HL-60 (cell line): ENCODE data around the gene HS6ST3.

ENCODE experiments used
- DNase-seq, 2 experiments: peaks; one replicate each; pipeline ENCODE4 v3.0.0-alpha.2; 2010 to 2020; ENCODE audit warnings: low read depth in 1 of 2, low spot score in 1 of 2
- H3K27ac ChIP-seq: fragments of 250-450 bp; sonication (Bioruptor Pico); replicated peaks from 2 replicates; pipeline ENCODE4 v1.5.1; 2020; ENCODE audit warnings: mild to moderate bottlenecking, moderate library complexity
- H3K27me3 ChIP-seq: fragments of 250-450 bp; sonication (Bioruptor Pico); 2 replicates; pipeline ENCODE4 v1.5.1; 2021; ENCODE audit warnings: mild to moderate bottlenecking, moderate library complexity; ENCODE audit not compliant: insufficient read depth, poor library complexity, severe bottlenecking
- H3K4me3 ChIP-seq: replicated peaks from 2 replicates; pipeline ENCODE4 v1.5.1; 2011; ENCODE audit warnings: mild to moderate bottlenecking, control low read depth, low read length; ENCODE audit not compliant: insufficient read depth
- GABPA ChIP-seq: IDR thresholded peaks from 2 replicates; pipeline ENCODE4 v1.6.1; 2012; ENCODE audit warnings: low read depth
- POLR2AphosphoS5 ChIP-seq: IDR thresholded peaks from 2 replicates; pipeline ENCODE4 v1.6.1; 2012; ENCODE audit warnings: low read depth
- SPI1 ChIP-seq: IDR thresholded peaks from 2 replicates; pipeline ENCODE4 v1.6.1; 2012; ENCODE audit warnings: low read depth, mild to moderate bottlenecking, borderline replicate concordance
- TF ChIP-seq, protein P1 (sequence below): IDR thresholded peaks from one replicate; pipeline ENCODE4 v1.5.1; 2011; ENCODE audit warnings: low read length, control low read depth, inconsistent platforms; ENCODE audit not compliant: insufficient read depth
- TF ChIP-seq, protein P2 (sequence below): IDR thresholded peaks from 2 replicates; pipeline ENCODE4 v1.6.1; 2012; ENCODE audit warnings: low read depth; ENCODE audit not compliant: insufficient replicate concordance

The HS6ST3 gene

DNA sequence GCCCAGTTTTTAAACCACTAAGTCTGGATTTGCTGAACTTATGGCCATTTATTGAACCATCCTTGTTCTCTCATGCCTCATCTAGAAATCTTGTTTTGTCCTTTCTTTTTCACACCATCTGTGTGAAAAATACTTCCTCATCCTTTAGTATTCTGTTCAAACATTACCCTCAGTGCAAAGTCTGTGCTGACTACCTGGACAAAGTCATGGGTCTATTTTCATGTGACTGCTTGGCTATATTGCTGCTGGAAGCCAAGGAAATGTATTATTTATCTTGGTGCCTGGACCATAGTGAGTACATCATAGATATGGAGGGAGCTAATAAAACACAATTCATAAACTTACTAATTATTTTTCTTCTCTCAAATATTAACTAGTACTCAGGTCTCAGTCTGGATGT, 591.9 kb downstream of the HS6ST3 start:
- DNase-seq, result no peak
- H3K4me3 ChIP-seq, result no peak overlapping the region
- no peak overlapping the region for H3K27ac ChIP-seq
- TF ChIP-seq POLR2AphosphoS5 (no peak), GABPA (no peak), SPI1 (no peak)
- TF ChIP-seq, protein P1, sequence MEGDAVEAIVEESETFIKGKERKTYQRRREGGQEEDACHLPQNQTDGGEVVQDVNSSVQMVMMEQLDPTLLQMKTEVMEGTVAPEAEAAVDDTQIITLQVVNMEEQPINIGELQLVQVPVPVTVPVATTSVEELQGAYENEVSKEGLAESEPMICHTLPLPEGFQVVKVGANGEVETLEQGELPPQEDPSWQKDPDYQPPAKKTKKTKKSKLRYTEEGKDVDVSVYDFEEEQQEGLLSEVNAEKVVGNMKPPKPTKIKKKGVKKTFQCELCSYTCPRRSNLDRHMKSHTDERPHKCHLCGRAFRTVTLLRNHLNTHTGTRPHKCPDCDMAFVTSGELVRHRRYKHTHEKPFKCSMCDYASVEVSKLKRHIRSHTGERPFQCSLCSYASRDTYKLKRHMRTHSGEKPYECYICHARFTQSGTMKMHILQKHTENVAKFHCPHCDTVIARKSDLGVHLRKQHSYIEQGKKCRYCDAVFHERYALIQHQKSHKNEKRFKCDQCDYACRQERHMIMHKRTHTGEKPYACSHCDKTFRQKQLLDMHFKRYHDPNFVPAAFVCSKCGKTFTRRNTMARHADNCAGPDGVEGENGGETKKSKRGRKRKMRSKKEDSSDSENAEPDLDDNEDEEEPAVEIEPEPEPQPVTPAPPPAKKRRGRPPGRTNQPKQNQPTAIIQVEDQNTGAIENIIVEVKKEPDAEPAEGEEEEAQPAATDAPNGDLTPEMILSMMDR, result no peak
- TF ChIP-seq, protein P2, sequence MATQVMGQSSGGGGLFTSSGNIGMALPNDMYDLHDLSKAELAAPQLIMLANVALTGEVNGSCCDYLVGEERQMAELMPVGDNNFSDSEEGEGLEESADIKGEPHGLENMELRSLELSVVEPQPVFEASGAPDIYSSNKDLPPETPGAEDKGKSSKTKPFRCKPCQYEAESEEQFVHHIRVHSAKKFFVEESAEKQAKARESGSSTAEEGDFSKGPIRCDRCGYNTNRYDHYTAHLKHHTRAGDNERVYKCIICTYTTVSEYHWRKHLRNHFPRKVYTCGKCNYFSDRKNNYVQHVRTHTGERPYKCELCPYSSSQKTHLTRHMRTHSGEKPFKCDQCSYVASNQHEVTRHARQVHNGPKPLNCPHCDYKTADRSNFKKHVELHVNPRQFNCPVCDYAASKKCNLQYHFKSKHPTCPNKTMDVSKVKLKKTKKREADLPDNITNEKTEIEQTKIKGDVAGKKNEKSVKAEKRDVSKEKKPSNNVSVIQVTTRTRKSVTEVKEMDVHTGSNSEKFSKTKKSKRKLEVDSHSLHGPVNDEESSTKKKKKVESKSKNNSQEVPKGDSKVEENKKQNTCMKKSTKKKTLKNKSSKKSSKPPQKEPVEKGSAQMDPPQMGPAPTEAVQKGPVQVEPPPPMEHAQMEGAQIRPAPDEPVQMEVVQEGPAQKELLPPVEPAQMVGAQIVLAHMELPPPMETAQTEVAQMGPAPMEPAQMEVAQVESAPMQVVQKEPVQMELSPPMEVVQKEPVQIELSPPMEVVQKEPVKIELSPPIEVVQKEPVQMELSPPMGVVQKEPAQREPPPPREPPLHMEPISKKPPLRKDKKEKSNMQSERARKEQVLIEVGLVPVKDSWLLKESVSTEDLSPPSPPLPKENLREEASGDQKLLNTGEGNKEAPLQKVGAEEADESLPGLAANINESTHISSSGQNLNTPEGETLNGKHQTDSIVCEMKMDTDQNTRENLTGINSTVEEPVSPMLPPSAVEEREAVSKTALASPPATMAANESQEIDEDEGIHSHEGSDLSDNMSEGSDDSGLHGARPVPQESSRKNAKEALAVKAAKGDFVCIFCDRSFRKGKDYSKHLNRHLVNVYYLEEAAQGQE, result no peak
- no peaks in the 10 kb centered on the region for H3K27me3 ChIP-seq

DNA sequence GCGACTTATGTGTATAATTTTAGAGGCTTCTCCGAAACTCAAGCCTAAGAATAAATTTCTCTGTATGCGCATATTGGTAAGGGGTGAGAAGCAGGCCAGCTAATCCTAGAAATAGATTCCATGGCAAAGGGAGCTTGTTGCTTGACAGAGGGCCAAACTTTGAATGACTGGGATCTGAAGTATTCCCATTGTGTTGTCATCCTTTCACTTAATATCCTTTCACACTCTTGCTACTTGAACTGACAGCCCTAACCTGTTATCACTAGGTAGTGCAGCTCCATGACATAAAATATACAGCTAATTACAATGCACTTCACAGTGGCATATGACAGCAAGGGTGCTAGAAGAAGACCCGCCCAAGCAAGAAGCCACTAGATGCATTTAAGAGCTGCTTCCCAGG, 594.6 kb downstream of the HS6ST3 start:
- Histone ChIP-seq H3K27ac (no peak overlapping the region), H3K27me3 (no peaks in the 10 kb centered on the region), H3K4me3 (no peak overlapping the region)
- DNase-seq, result no peak
- TF ChIP-seq GABPA (no peak), POLR2AphosphoS5 (no peak), SPI1 (no peak)
- TF ChIP-seq, protein P2, result no peak
- TF ChIP-seq, protein P1, result no peak

GRCh38 chr13:96684907-96685306, 595.0 kb downstream of the HS6ST3 start:
- H3K4me3 ChIP-seq, result no peak overlapping the region

More at GRCh38 chr13:96684907-96685306, 595.0 kb downstream of the HS6ST3 start:
- no peak overlapping the region for H3K27ac ChIP-seq
- TF ChIP-seq, protein P1, result no peak
- TF ChIP-seq GABPA (no peak), SPI1 (no peak), POLR2AphosphoS5 (no peak)
- TF ChIP-seq, protein P2, result no peak
- no peak for DNase-seq
- no peaks in the 10 kb centered on the region for H3K27me3 ChIP-seq
